Trophoblast cell (in vitro differentiated cells and primary cell): ENCODE results near the gene MS4A6E.
"Not testable (repeated sequence)": the region's sequence is repeated elsewhere in the genome, so short reads cannot be mapped to it uniquely, and the experiment has no call there.

Experiments used
- DNase-seq, 2 donors: peaks; one replicate each; pipeline ENCODE4 v3.0.0-alpha.2; 2016
- H2AFZ ChIP-seq: 2 replicates; pipeline ENCODE4 v1.6.1; 2013; ENCODE audit warnings: low read length, moderate library complexity, mild to moderate bottlenecking; ENCODE audit not compliant: insufficient read depth, poor library complexity
- H2AK5ac ChIP-seq: 2 replicates; pipeline ENCODE4 v1.6.1; 2013; ENCODE audit warnings: mild to moderate bottlenecking, low read length
- H2BK120ac ChIP-seq: 2 replicates; pipeline ENCODE4 v1.6.1; 2013; ENCODE audit warnings: low read length, mild to moderate bottlenecking, moderate library complexity; ENCODE audit not compliant: insufficient read depth, poor library complexity
- H2BK12ac ChIP-seq: 2 replicates; pipeline ENCODE4 v1.6.1; 2013; ENCODE audit warnings: mild to moderate bottlenecking, low read length, moderate library complexity
- H2BK5ac ChIP-seq: 2 replicates; pipeline ENCODE4 v1.6.1; 2013; ENCODE audit warnings: low read length, low read depth, moderate library complexity, mild to moderate bottlenecking; ENCODE audit not compliant: poor library complexity
- H3K14ac ChIP-seq: 2 replicates; pipeline ENCODE4 v1.6.1; 2013; ENCODE audit warnings: mild to moderate bottlenecking, low read length
- H3K18ac ChIP-seq: 2 replicates; pipeline ENCODE4 v1.6.1; 2013; ENCODE audit warnings: mild to moderate bottlenecking, low read length
- H3K23ac ChIP-seq: 2 replicates; pipeline ENCODE4 v1.6.1; 2013; ENCODE audit warnings: low read length
- H3K27ac ChIP-seq: 2 replicates; pipeline ENCODE4 v1.5.1; 2013; ENCODE audit warnings: low read depth, mild to moderate bottlenecking, inconsistent platforms, low read length, moderate library complexity
- H3K27me3 ChIP-seq: 2 replicates; pipeline ENCODE4 v1.6.1; 2013; ENCODE audit warnings: inconsistent platforms, mild to moderate bottlenecking, low read length, moderate library complexity; ENCODE audit not compliant: insufficient read depth
- H3K36me3 ChIP-seq, 2 experiments: 1 replicate in 1 of 2; 2 replicates in 1 of 2; pipeline ENCODE4 v1.6.1; 2013; ENCODE audit warnings: low read length in 2 of 2, mild to moderate bottlenecking in 2 of 2, moderate library complexity in 1 of 2; ENCODE audit not compliant: insufficient read depth in 2 of 2, control insufficient read depth in 1 of 2
- H3K4ac ChIP-seq: 2 replicates; pipeline ENCODE4 v1.6.1; 2013; ENCODE audit warnings: low read depth, mild to moderate bottlenecking, low read length, moderate library complexity
- H3K4me1 ChIP-seq, 2 experiments: 1 replicate in 1 of 2; 2 replicates in 1 of 2; pipeline ENCODE4 v1.6.1; 2013; ENCODE audit warnings: low read length in 2 of 2, mild to moderate bottlenecking in 2 of 2, moderate library complexity in 1 of 2; ENCODE audit not compliant: insufficient read depth in 2 of 2, control insufficient read depth in 1 of 2
- H3K4me2 ChIP-seq: 2 replicates; pipeline ENCODE4 v1.6.1; 2013; ENCODE audit warnings: inconsistent platforms, mild to moderate bottlenecking, low read length, moderate library complexity
- H3K4me3 ChIP-seq: 2 replicates; pipeline ENCODE4 v1.5.1; 2013; ENCODE audit warnings: mild to moderate bottlenecking, low read depth, low read length, inconsistent platforms
- H3K79me1 ChIP-seq: one replicate; pipeline ENCODE4 v1.6.1; 2013; ENCODE audit warnings: low read length
- H3K79me2 ChIP-seq: 2 replicates; pipeline ENCODE4 v1.6.1; 2013; ENCODE audit warnings: low read length, mild to moderate bottlenecking; ENCODE audit not compliant: control insufficient read depth, insufficient read depth, poor library complexity
- H3K9ac ChIP-seq: 2 replicates; pipeline ENCODE4 v1.6.1; 2013; ENCODE audit warnings: mild to moderate bottlenecking, low read length
- H3K9me3 ChIP-seq: 2 replicates; pipeline ENCODE4 v1.6.1; 2013; ENCODE audit warnings: low read depth, mild to moderate bottlenecking, control low read depth, inconsistent platforms, low read length; ENCODE audit not compliant: insufficient read depth
- H4K12ac ChIP-seq: 2 replicates; pipeline ENCODE4 v1.6.1; 2013; ENCODE audit warnings: low read depth, mild to moderate bottlenecking, low read length, moderate library complexity
- H4K8ac ChIP-seq: 2 replicates; pipeline ENCODE4 v1.6.1; 2013; ENCODE audit warnings: low read depth, mild to moderate bottlenecking, low read length, moderate library complexity
- H4K91ac ChIP-seq: one replicate; pipeline ENCODE4 v1.6.1; 2013; ENCODE audit warnings: low read depth, mild to moderate bottlenecking, low read length, moderate library complexity
- WGBS: extraction: QIAGEN DNeasy Blood & Tissue Kit; methylation state at CpG from one replicate; pipeline ENCODE4 v1.1.7; 2013; ENCODE audit warnings: missing lambda C conversion rate; ENCODE audit not compliant: insufficient read length, insufficient coverage; ENCODE audit errors: extremely low coverage; 5-methylcytosine and 5-hydroxymethylcytosine counted together

Gene MS4A6E

DNA sequence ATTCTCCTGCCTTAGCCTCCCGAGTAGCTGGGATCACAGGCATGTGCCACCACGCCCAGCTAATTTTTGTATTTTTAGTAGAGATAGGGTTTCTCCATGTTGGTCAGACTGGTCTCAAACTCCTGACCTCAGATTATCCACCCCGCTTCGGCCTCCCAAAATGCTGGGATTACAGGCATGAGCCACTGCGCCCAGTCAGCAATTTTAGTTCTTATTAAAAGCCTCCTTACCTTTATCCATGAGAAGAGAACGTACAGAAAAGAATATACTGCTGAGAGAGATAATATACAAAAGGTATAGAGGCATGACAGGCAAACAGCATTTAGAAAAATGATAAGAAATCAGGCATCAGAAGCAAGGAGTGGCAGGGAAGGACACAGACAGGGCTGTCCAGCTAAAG, 25.2 kb upstream of the MS4A6E start:
- H2AK5ac ChIP-seq, H2BK5ac ChIP-seq, H4K8ac ChIP-seq, H3K27me3 ChIP-seq, H3K27ac ChIP-seq, H2BK120ac ChIP-seq, H3K79me1 ChIP-seq, H3K9me3 ChIP-seq, H4K12ac ChIP-seq, H3K18ac ChIP-seq, H3K4me1 ChIP-seq, H3K79me2 ChIP-seq, H3K23ac ChIP-seq, H3K4me3 ChIP-seq, H3K4me2 ChIP-seq, H2AFZ ChIP-seq, H3K4ac ChIP-seq, H3K9ac ChIP-seq, H3K36me3 ChIP-seq, H4K91ac ChIP-seq, H2BK12ac ChIP-seq, H3K14ac ChIP-seq, DNase-seq: not testable (repeated sequence)
- WGBS = no CpG with 5 or more reads among the region's 6 CpGs

- Histone ChIP-seq H3K36me3 (no peaks in the 10 kb centered on the region), H3K27me3 (no peaks in the 10 kb centered on the region), H4K91ac (no peak overlapping the region), H3K9ac (no peak overlapping the region), H2AFZ (no peak overlapping the region), H3K4me1 (no peaks in the 10 kb centered on the region), H3K23ac (no peak overlapping the region), H3K4ac (no peak overlapping the region), H3K14ac (no peak overlapping the region), H2BK12ac (no peak overlapping the region), H2AK5ac (no peak overlapping the region), H2BK5ac (no peak overlapping the region), H3K79me1 (peaks cover 4% of the 10 kb centered on the region), H3K4me3 (no peak overlapping the region), H3K4me2 (no peak overlapping the region), H3K27ac (no peak overlapping the region), H3K79me2 (no peaks in the 10 kb centered on the region), H3K9me3 (no peaks in the 10 kb centered on the region), H4K12ac (no peak overlapping the region), H3K18ac (no peak overlapping the region), H4K8ac (no peak overlapping the region), H2BK120ac (no peak overlapping the region)
- peak in 1 of 2 donors; percentile 69 for DNase-seq
- no CpG with 5 or more reads among the region's 5 CpGs for WGBS
Observed at GRCh38 chr11:60303661-60304060, 23.4 kb upstream of the MS4A6E start.

DNA sequence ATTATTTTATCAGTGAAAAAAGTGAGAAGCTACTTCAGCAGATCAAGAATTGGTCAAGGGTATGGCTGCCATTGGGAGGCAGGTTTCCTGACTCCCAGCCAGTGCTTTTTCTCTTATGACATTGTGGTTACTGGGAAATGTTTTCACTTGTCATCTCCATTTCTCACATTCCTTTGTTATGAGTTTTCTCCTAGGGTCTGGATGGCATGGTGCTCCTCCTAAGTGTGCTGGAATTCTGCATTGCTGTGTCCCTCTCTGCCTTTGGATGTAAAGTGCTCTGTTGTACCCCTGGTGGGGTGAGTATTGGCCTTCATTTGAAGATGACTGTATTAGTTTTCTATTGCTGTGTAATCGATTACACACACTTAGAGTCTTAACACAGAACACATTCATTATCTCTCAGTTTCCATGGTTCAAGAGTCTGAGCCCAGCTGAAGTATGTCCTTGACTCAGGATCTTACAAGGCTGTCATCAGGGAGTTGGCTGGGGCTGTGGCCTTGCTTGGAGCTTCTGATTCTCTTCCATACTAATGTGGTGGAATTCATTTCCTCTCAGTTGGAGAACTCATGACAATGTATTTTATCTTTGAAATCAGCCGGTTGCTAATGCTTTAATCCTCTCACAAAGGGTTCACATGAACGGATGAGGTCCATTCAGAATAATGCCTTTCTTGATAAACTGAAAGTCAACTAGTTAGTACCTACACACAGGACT, 21.0 kb upstream of the MS4A6E start:
- Histone ChIP-seq H3K36me3 (no peaks in the 10 kb centered on the region), H3K23ac (no peak overlapping the region), H2BK12ac (no peak overlapping the region), H3K4me2 (no peak overlapping the region), H2BK5ac (no peak overlapping the region), H3K18ac (no peak overlapping the region), H4K91ac (no peak overlapping the region), H3K4me3 (no peak overlapping the region), H2AK5ac (no peak overlapping the region), H2BK120ac (no peak overlapping the region), H3K4me1 (no peaks in the 10 kb centered on the region), H3K79me1 (peaks cover 5% of the 10 kb centered on the region), H2AFZ (no peak overlapping the region), H3K27me3 (no peaks in the 10 kb centered on the region), H3K79me2 (no peaks in the 10 kb centered on the region), H4K8ac (no peak overlapping the region), H3K9ac (no peak overlapping the region), H4K12ac (no peak overlapping the region), H3K27ac (peak overlapping the region; percentile 25), H3K4ac (no peak overlapping the region), H3K9me3 (no peaks in the 10 kb centered on the region), H3K14ac (no peak overlapping the region)
- no CpG with 5 or more reads among the region's 3 CpGs for WGBS
- DNase-seq = peak; percentile 6 to 75

DNA sequence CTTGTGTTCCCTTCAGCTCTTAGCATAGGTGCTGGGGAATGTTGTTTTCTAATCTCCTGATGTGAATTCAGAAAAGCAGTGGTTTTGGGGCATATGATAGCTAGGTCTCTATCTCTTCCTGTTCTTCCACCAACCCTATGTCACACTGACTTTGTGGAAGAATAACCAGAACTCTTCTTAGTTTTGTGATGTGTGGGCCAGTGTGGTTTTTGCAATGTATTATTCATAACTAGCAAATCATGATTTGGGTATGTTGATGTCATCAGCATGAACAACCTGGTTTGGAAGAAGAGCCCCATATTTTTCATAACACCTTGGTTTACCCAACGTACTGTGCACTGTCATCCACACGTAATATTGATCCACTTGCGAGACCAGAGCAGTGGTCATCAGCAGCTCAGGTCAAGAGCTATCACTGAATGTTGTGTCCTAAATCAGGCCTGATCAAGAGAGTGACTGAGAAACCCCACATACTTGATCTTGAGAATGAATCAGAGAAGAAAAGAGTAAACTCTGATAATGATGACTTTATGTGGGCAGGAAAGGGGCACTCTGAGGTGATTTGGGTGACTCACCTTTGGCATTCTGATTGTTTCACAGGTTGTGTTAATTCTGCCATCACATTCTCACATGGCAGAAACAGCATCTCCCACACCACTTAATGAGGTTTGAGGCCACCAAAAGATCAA, 19.4 kb upstream of the MS4A6E start:
- no peak overlapping the region for H2AK5ac ChIP-seq
- peaks cover 5% of the 10 kb centered on the region for H3K79me1 ChIP-seq
- no peak for DNase-seq
- no peak overlapping the region for H2AFZ ChIP-seq
- H3K14ac ChIP-seq = no peak overlapping the region
- H2BK5ac ChIP-seq = no peak overlapping the region
- H4K91ac ChIP-seq = no peak overlapping the region
- H3K27me3 ChIP-seq = no peaks in the 10 kb centered on the region
- H3K23ac ChIP-seq = no peak overlapping the region
- no peaks in the 10 kb centered on the region for H3K9me3 ChIP-seq
- H3K18ac ChIP-seq = no peak overlapping the region
- no peak overlapping the region for H4K12ac ChIP-seq
- no peak overlapping the region for H3K27ac ChIP-seq
- no peak overlapping the region for H3K9ac ChIP-seq
- no peak overlapping the region for H4K8ac ChIP-seq
- no peaks in the 10 kb centered on the region for H3K36me3 ChIP-seq
- peak overlapping the region; percentile 22 for H2BK120ac ChIP-seq
- WGBS = no CpG with 5 or more reads among the region's 3 CpGs
- no peaks in the 10 kb centered on the region for H3K79me2 ChIP-seq
- no peak overlapping the region for H3K4me2 ChIP-seq
- H3K4ac ChIP-seq = no peak overlapping the region
- H2BK12ac ChIP-seq = peak overlapping the region; percentile 75
- H3K4me3 ChIP-seq = no peak overlapping the region
- H3K4me1 ChIP-seq = no peaks in the 10 kb centered on the region
